Panc1 (cell line): ENCODE results near the gene C22orf15. TPM values are rescaled to one million over a fixed set of nuclear protein-coding genes. Genes with fewer than 3 reads are reported as not detected.

Source experiments
- ATAC-seq: fragments of 200-7000 bp; cut with Tn5 transposase; 2 replicates; pipeline ENCODE4 v1.9.1; 2020; ENCODE audit warnings: mild to moderate bottlenecking, moderate library complexity
- BruUV-seq: library from RNA; stranded (reverse); fragments of 400-500 nt; replicated peaks from 2 replicates; lab custom pipeline; 2021; lab: Mats Ljungman, UMichigan
- CTCF ChIA-PET: fragments of 300-600 bp; sonication (Branson Sonifier 250); formaldehyde crosslinking; loops from one replicate; lab custom pipeline; 2022; ENCODE audit warnings: antibody characterized with exemption; lab: Charles Lee
- POLR2A ChIA-PET: fragments of 300-600 bp; sonication (Branson Sonifier 250); formaldehyde crosslinking; loops from one replicate; lab custom pipeline; 2022; ENCODE audit warnings: antibody characterized with exemption; lab: Charles Lee
- DNase-seq: peaks from one replicate; pipeline ENCODE4 v3.0.0-alpha.2; 2010; ENCODE audit warnings: low read depth, low spot score
- H3K27ac ChIP-seq: 2 replicates; pipeline ENCODE4 v1.5.1; 2011; ENCODE audit warnings: mild to moderate bottlenecking, low read length, inconsistent platforms
- H3K27me3 ChIP-seq: fragments of 200-500 bp; sonication (Bioruptor generic); 2 replicates; pipeline ENCODE4 v1.6.0; 2014; ENCODE audit warnings: low read length, inconsistent platforms; ENCODE audit not compliant: control insufficient read depth, insufficient read depth
- H3K36me3 ChIP-seq: fragments of 200-500 bp; sonication (Bioruptor generic); 2 replicates; pipeline ENCODE4 v1.5.1; 2014; ENCODE audit warnings: inconsistent platforms, mild to moderate bottlenecking, low read length, moderate library complexity; ENCODE audit not compliant: control insufficient read depth, insufficient read depth
- H3K4me1 ChIP-seq: 2 replicates; pipeline ENCODE4 v1.5.1; 2011; ENCODE audit warnings: inconsistent platforms, mild to moderate bottlenecking, low read length, moderate library complexity; ENCODE audit not compliant: control insufficient read depth, insufficient read depth
- H3K4me3 ChIP-seq, 2 experiments: 2 replicates each; pipeline ENCODE4 v1.5.1; 2011 to 2012; ENCODE audit warnings: low read depth in 2 of 2, low read length in 2 of 2, mild to moderate bottlenecking in 2 of 2, inconsistent platforms in 1 of 2, moderate library complexity in 1 of 2
- H3K9me3 ChIP-seq: fragments of 200-500 bp; sonication (Bioruptor generic); 2 replicates; pipeline ENCODE4 v1.5.1; 2014; ENCODE audit warnings: low read depth, mild to moderate bottlenecking, inconsistent platforms, low read length, moderate library complexity; ENCODE audit not compliant: control insufficient read depth, insufficient read depth
- POLR2AphosphoS5 ChIP-seq: IDR thresholded peaks from 2 replicates; pipeline ENCODE4 v1.6.1; 2012; ENCODE audit warnings: mild to moderate bottlenecking, low read depth, low read length, moderate library complexity
- SIN3A ChIP-seq: IDR thresholded peaks from 2 replicates; pipeline ENCODE4 v1.6.1; 2012; ENCODE audit warnings: low read depth, mild to moderate bottlenecking, low read length, moderate library complexity, borderline replicate concordance; ENCODE audit not compliant: insufficient read depth
- TCF7L2 ChIP-seq: IDR thresholded peaks from 2 replicates; pipeline ENCODE4 v1.6.1; 2011; ENCODE audit warnings: mild to moderate bottlenecking, low read depth, low read length, inconsistent platforms
- in situ Hi-C: cut with HindIII; loops from 2 replicates; pipeline ENCODE4 v1.10.0; 2016; ENCODE audit warnings: low sequenced_read_pairs, low pct_unique_long_range_greater_than_20kb
- intact Hi-C: fragments of 100-400 bp; cut with micrococcal nuclease; formaldehyde crosslinking; loops from one replicate; pipeline ENCODE4 v1.10.0; 2022; ENCODE audit not compliant: unreplicated experiment
- total RNA-seq: library from RNA; stranded (reverse); gene quantifications from one replicate; pipeline ENCODE4 v1.2.1, GENCODE V29; 2021; ENCODE audit not compliant: unreplicated experiment
- TF ChIP-seq, protein P1 (sequence below), 2 experiments: IDR thresholded peaks; 2 replicates each; pipeline ENCODE4 v1.6.1; 2011 to 2012; ENCODE audit warnings: low read depth in 2 of 2, control low read depth in 1 of 2, low read length in 1 of 2, mild to moderate bottlenecking in 1 of 2, moderate library complexity in 1 of 2; ENCODE audit not compliant: insufficient read depth in 1 of 2
- TF ChIP-seq, protein P2 (sequence below): fragments of 450-650 bp; IDR thresholded peaks from 2 replicates; pipeline ENCODE4 v1.5.1; 2017; ENCODE audit warnings: mild to moderate bottlenecking

Gene C22orf15
- total RNA-seq, 1 experiment from 2014 or later: not detected

DNA sequence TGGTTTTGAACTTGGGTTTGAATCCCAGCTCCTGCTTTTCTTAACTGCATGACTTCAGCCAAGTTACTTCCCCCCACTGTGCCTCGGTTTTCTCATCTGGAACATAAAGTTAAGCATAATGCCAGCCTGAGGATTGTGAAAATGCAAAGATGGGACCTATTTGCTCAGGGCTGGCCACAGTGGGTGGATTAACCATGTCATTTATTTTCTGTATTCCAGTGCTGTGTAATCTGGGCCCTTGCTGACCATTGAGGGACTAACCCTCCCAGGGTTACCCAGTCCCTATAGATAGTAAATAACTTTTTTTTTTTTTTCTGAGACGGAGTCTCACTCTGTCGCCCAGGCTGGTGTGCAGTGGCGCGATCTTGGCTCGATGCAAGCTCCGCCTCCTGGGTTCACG, 7.1 kb upstream of the C22orf15 start:
- intact Hi-C loops: no loop called here
- Histone ChIP-seq H3K4me1 (no peaks in the 10 kb centered on the region; the same call in 1 of the 2 replicates), H3K27me3 (no peaks in the 10 kb centered on the region), H3K9me3 (no peaks in the 10 kb centered on the region), H3K36me3 (peaks cover 4% of the 10 kb centered on the region; the same call in 1 of the 2 replicates), H3K4me3 (no peak overlapping the region), H3K27ac (no peak overlapping the region)
- TF ChIP-seq, protein P1, sequence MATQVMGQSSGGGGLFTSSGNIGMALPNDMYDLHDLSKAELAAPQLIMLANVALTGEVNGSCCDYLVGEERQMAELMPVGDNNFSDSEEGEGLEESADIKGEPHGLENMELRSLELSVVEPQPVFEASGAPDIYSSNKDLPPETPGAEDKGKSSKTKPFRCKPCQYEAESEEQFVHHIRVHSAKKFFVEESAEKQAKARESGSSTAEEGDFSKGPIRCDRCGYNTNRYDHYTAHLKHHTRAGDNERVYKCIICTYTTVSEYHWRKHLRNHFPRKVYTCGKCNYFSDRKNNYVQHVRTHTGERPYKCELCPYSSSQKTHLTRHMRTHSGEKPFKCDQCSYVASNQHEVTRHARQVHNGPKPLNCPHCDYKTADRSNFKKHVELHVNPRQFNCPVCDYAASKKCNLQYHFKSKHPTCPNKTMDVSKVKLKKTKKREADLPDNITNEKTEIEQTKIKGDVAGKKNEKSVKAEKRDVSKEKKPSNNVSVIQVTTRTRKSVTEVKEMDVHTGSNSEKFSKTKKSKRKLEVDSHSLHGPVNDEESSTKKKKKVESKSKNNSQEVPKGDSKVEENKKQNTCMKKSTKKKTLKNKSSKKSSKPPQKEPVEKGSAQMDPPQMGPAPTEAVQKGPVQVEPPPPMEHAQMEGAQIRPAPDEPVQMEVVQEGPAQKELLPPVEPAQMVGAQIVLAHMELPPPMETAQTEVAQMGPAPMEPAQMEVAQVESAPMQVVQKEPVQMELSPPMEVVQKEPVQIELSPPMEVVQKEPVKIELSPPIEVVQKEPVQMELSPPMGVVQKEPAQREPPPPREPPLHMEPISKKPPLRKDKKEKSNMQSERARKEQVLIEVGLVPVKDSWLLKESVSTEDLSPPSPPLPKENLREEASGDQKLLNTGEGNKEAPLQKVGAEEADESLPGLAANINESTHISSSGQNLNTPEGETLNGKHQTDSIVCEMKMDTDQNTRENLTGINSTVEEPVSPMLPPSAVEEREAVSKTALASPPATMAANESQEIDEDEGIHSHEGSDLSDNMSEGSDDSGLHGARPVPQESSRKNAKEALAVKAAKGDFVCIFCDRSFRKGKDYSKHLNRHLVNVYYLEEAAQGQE (IDR thresholded peaks at IDR 0.05; ENCODE audit: insufficient read depth in 1 of 2, low read depth in 2 of 2, low read length in 1 of 2): no peak
- TF ChIP-seq, protein P2, sequence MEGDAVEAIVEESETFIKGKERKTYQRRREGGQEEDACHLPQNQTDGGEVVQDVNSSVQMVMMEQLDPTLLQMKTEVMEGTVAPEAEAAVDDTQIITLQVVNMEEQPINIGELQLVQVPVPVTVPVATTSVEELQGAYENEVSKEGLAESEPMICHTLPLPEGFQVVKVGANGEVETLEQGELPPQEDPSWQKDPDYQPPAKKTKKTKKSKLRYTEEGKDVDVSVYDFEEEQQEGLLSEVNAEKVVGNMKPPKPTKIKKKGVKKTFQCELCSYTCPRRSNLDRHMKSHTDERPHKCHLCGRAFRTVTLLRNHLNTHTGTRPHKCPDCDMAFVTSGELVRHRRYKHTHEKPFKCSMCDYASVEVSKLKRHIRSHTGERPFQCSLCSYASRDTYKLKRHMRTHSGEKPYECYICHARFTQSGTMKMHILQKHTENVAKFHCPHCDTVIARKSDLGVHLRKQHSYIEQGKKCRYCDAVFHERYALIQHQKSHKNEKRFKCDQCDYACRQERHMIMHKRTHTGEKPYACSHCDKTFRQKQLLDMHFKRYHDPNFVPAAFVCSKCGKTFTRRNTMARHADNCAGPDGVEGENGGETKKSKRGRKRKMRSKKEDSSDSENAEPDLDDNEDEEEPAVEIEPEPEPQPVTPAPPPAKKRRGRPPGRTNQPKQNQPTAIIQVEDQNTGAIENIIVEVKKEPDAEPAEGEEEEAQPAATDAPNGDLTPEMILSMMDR: no peak
- TF ChIP-seq TCF7L2 (no peak), POLR2AphosphoS5 (no peak), SIN3A (no peak)
- CTCF ChIA-PET: interaction anchor here (0.7 kb wide), 1 partner anchor 31 kb away, joined by 7 read pairs; the partner anchor contains the start of gene SMARCB1
- POLR2A ChIA-PET: no interaction called here
- in situ Hi-C loops: no loop called here
- no TSS peak for BruUV-seq
- ATAC-seq: no peak
- DNase-seq: no peak

DNA sequence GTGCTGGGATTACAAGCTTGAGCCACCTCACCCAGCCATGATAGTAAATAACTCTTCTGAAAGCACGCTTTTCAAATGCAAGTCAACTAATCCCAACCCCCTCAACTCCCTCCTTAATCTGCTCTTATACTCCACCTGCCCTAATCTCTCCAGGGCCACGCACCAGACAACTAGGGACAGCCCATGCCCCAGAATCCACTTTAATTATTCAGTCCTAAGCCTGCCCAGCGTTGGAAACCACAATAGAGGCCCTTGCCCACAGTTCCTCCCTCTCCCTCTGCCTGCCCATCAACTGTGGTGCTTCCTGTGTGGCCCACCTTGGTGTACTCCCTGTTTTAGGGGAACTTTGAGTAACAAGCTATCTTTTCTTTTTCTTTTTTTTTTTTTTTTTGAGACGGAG, 5.9 kb upstream of the C22orf15 start:
- in situ Hi-C loops: no loop called here
- no peak overlapping the region for H3K27ac ChIP-seq
- intact Hi-C loops: no loop called here
- no TSS peak for BruUV-seq
- DNase-seq: no peak
- CTCF ChIA-PET: no interaction called here
- H3K9me3 ChIP-seq: no peaks in the 10 kb centered on the region
- H3K36me3 ChIP-seq: no peaks in the 10 kb centered on the region
- POLR2A ChIA-PET: no interaction called here
- H3K4me3 ChIP-seq: no peak overlapping the region
- no peak for ATAC-seq
- H3K27me3 ChIP-seq: no peaks in the 10 kb centered on the region
- H3K4me1 ChIP-seq: no peaks in the 10 kb centered on the region; the same call in 1 of the 2 replicates
- TF ChIP-seq, protein P1 (IDR thresholded peaks at IDR 0.05; ENCODE audit: insufficient read depth in 1 of 2, low read depth in 2 of 2, low read length in 1 of 2): no peak
- TF ChIP-seq SIN3A: no peak
- TF ChIP-seq POLR2AphosphoS5: no peak
- no peak for TF ChIP-seq TCF7L2
- TF ChIP-seq, protein P2: no peak
